ENCODE results near the gene TACO1.
A peak's percentile ranks its signal among the peaks of the same experiment; 100 is the strongest.

The TACO1 gene

GRCh38 chr17:63645775-63646487, 45.2 kb downstream of the TACO1 start:
- TF ChIP-seq CTCF (IDR thresholded peaks at IDR 0.05; ENCODE audit: insufficient read depth, low read depth, low read length, missing control alignments) = no peak
- no peak overlapping the region for H3K4me3 ChIP-seq (ENCODE audit: low read depth, low read length)
- no peak for DNase-seq (ENCODE audit: low read depth)

GRCh38 chr17:63646488-63646806, 45.8 kb downstream of the TACO1 start:
- H3K4me3 ChIP-seq (ENCODE audit: low read depth, low read length) = no peak overlapping the region
- peak; percentile 65 for DNase-seq (ENCODE audit: low read depth)
- TF ChIP-seq CTCF (IDR thresholded peaks at IDR 0.05; ENCODE audit: insufficient read depth, low read depth, low read length, missing control alignments) = no peak

- no peak overlapping the region for H3K4me3 ChIP-seq (ENCODE audit: low read depth, low read length)
- no peak for TF ChIP-seq CTCF (IDR thresholded peaks at IDR 0.05; ENCODE audit: insufficient read depth, low read depth, low read length, missing control alignments)
- no peak for DNase-seq (ENCODE audit: low read depth)
Observed at GRCh38 chr17:63647065-63647725, 46.5 kb downstream of the TACO1 start.

- no peak for DNase-seq (ENCODE audit: low read depth)
- H3K4me3 ChIP-seq (ENCODE audit: low read depth, low read length) = no peak overlapping the region
Observed at GRCh38 chr17:63647936-63648335, 47.2 kb downstream of the TACO1 start.

GRCh38 chr17:63649813-63650212, 49.1 kb downstream of the TACO1 start:
- no peak for DNase-seq (ENCODE audit: low read depth)
- TF ChIP-seq CTCF (IDR thresholded peaks at IDR 0.05; ENCODE audit: insufficient read depth, low read depth, low read length, missing control alignments) = no peak
- no peak overlapping the region for H3K4me3 ChIP-seq (ENCODE audit: low read depth, low read length)

More at GRCh38 chr17:63647936-63648335, 47.2 kb downstream of the TACO1 start:
- TF ChIP-seq CTCF (IDR thresholded peaks at IDR 0.05; ENCODE audit: insufficient read depth, low read depth, low read length, missing control alignments) = no peak

GRCh38 chr17:63652106-63652505, 51.4 kb downstream of the TACO1 start:
- no peak for DNase-seq (ENCODE audit: low read depth)
- no peak overlapping the region for H3K4me3 ChIP-seq (ENCODE audit: low read depth, low read length)
- TF ChIP-seq CTCF (IDR thresholded peaks at IDR 0.05; ENCODE audit: insufficient read depth, low read depth, low read length, missing control alignments) = no peak

All from GM12865 (cell line).